Measurements from ENCODE around the gene POLD1.

The POLD1 gene

GRCh38 chr19:50450369-50451222, 66.4 kb downstream of the POLD1 start:
- H3K4me2 ChIP-seq (ENCODE audit: low read length): no peak overlapping the region
- TF ChIP-seq EZH2phosphoT487 (IDR thresholded peaks at IDR 0.05; ENCODE audit: low read depth): no peak
- no peak for TF ChIP-seq CTCF (IDR thresholded peaks at IDR 0.05; ENCODE audit: low read depth, low read length)
- no peak overlapping the region for H3K27ac ChIP-seq (ENCODE audit: low read length)
- H3K36me3 ChIP-seq (replicated peaks; ENCODE audit: low read depth, low read length): no peaks in the 10 kb centered on the region
- H3K4me1 ChIP-seq (ENCODE audit: low read length): peaks cover 4% of the 10 kb centered on the region; the same call in 1 of the 2 replicates
- H3K4me3 ChIP-seq (ENCODE audit: low read length): no peak overlapping the region
- H3K9me3 ChIP-seq (ENCODE audit: insufficient read depth, low read length): no peaks in the 10 kb centered on the region
- no peak overlapping the region for H2AFZ ChIP-seq (ENCODE audit: low read depth, low read length)
- H3K9ac ChIP-seq (ENCODE audit: low read length): no peak overlapping the region
- no peaks in the 10 kb centered on the region for H3K27me3 ChIP-seq (ENCODE audit: low read depth, low read length)
- no peaks in the 10 kb centered on the region for H4K20me1 ChIP-seq (ENCODE audit: insufficient read depth, low read length)
- no peaks in the 10 kb centered on the region for H3K79me2 ChIP-seq (ENCODE audit: low read length)

- peaks cover 4% of the 10 kb centered on the region; the same call in 1 of the 2 replicates for H3K4me1 ChIP-seq (ENCODE audit: low read length)
- no peaks in the 10 kb centered on the region for H4K20me1 ChIP-seq (ENCODE audit: insufficient read depth, low read length)
- H3K79me2 ChIP-seq (ENCODE audit: low read length): no peaks in the 10 kb centered on the region
- no peak overlapping the region for H3K4me2 ChIP-seq (ENCODE audit: low read length)
- no peak overlapping the region for H3K9ac ChIP-seq (ENCODE audit: low read length)
- no peaks in the 10 kb centered on the region for H3K36me3 ChIP-seq (replicated peaks; ENCODE audit: low read depth, low read length)
- no peak for TF ChIP-seq CTCF (IDR thresholded peaks at IDR 0.05; ENCODE audit: low read depth, low read length)
- no peak for TF ChIP-seq EZH2phosphoT487 (IDR thresholded peaks at IDR 0.05; ENCODE audit: low read depth)
- no peaks in the 10 kb centered on the region for H3K27me3 ChIP-seq (ENCODE audit: low read depth, low read length)
- no peak overlapping the region for H3K4me3 ChIP-seq (ENCODE audit: low read length)
- no peaks in the 10 kb centered on the region for H3K9me3 ChIP-seq (ENCODE audit: insufficient read depth, low read length)
- no peak overlapping the region for H3K27ac ChIP-seq (ENCODE audit: low read length)
- no peak overlapping the region for H2AFZ ChIP-seq (ENCODE audit: low read depth, low read length)
These were observed 67.0 kb downstream of the POLD1 start for GRCh38 chr19:50451223-50451534.

- Histone ChIP-seq H2AFZ (ENCODE audit: low read depth, low read length) (no peak overlapping the region), H3K4me3 (ENCODE audit: low read length) (no peak overlapping the region), H3K27me3 (ENCODE audit: low read depth, low read length) (no peaks in the 10 kb centered on the region), H3K79me2 (ENCODE audit: low read length) (no peaks in the 10 kb centered on the region), H4K20me1 (ENCODE audit: insufficient read depth, low read length) (no peaks in the 10 kb centered on the region), H3K27ac (ENCODE audit: low read length) (no peak overlapping the region), H3K9ac (ENCODE audit: low read length) (no peak overlapping the region), H3K4me2 (ENCODE audit: low read length) (no peak overlapping the region), H3K4me1 (ENCODE audit: low read length) (peaks cover 4% of the 10 kb centered on the region; the same call in 1 of the 2 replicates), H3K9me3 (ENCODE audit: insufficient read depth, low read length) (no peaks in the 10 kb centered on the region), H3K36me3 (replicated peaks; ENCODE audit: low read depth, low read length) (no peaks in the 10 kb centered on the region)
- no peak for TF ChIP-seq EZH2phosphoT487 (IDR thresholded peaks at IDR 0.05; ENCODE audit: low read depth)
- no peak for TF ChIP-seq CTCF (IDR thresholded peaks at IDR 0.05; ENCODE audit: low read depth, low read length)
These were observed 69.1 kb downstream of the POLD1 start for GRCh38 chr19:50453243-50453642.

GRCh38 chr19:50455992-50456391, 71.8 kb downstream of the POLD1 start:
- Histone ChIP-seq H3K79me2 (ENCODE audit: low read length) (no peaks in the 10 kb centered on the region), H2AFZ (ENCODE audit: low read depth, low read length) (no peak overlapping the region), H4K20me1 (ENCODE audit: insufficient read depth, low read length) (no peaks in the 10 kb centered on the region), H3K36me3 (replicated peaks; ENCODE audit: low read depth, low read length) (no peaks in the 10 kb centered on the region), H3K4me3 (ENCODE audit: low read length) (no peak overlapping the region), H3K4me2 (ENCODE audit: low read length) (no peak overlapping the region), H3K4me1 (ENCODE audit: low read length) (peaks cover 19% of the 10 kb centered on the region), H3K9ac (ENCODE audit: low read length) (no peak overlapping the region), H3K27me3 (ENCODE audit: low read depth, low read length) (no peaks in the 10 kb centered on the region), H3K27ac (ENCODE audit: low read length) (no peak overlapping the region), H3K9me3 (ENCODE audit: insufficient read depth, low read length) (no peaks in the 10 kb centered on the region)
- no peak for TF ChIP-seq CTCF (IDR thresholded peaks at IDR 0.05; ENCODE audit: low read depth, low read length)
- TF ChIP-seq EZH2phosphoT487 (IDR thresholded peaks at IDR 0.05; ENCODE audit: low read depth): no peak

Measured in OCI-LY3 (cell line).